Epithelial cell of proximal tubule (primary cell): Measurements from ENCODE around the gene BACE1-AS. TPM values are rescaled to one million over a fixed set of nuclear protein-coding genes. Genes with fewer than 3 reads are reported as not detected.

ENCODE experiments used
- DNase-seq: peaks from one replicate; pipeline ENCODE4 v3.0.0-alpha.2; 2011; ENCODE audit warnings: low read depth
- H3K4me3 ChIP-seq: 2 replicates; pipeline ENCODE4 v1.5.1; 2011; ENCODE audit warnings: low read depth, mild to moderate bottlenecking, low read length
- CTCF ChIP-seq: conservative IDR thresholded peaks from 2 replicates; pipeline ENCODE4 v1.5.1; 2012; ENCODE audit warnings: low read depth, mild to moderate bottlenecking, low read length
- total RNA-seq: library from RNA; depleted of rRNA; stranded (reverse); fragments of >200 nt; gene quantifications from 2 replicates; pipeline ENCODE4 v1.2.3, GENCODE V29; 2015

Gene BACE1-AS
- total RNA-seq, 1 donor from 2014 or later, result 6.6 TPM

- TF ChIP-seq CTCF, result no peak
- H3K4me3 ChIP-seq, result no peak overlapping the region
- no peak for DNase-seq
Measured at GRCh38 chr11:117287668-117288067, 3.5 kb upstream of the BACE1-AS start.

- DNase-seq, result no peak
- TF ChIP-seq CTCF, result no peak
Measured at GRCh38 chr11:117289795-117290194, 1.4 kb upstream of the BACE1-AS start.

GRCh38 chr11:117292616-117293015 lies 1.5 kb downstream of the BACE1-AS start:
- TF ChIP-seq CTCF, result no peak
- no peak for DNase-seq
- no peak overlapping the region for H3K4me3 ChIP-seq

More at GRCh38 chr11:117289795-117290194, 1.4 kb upstream of the BACE1-AS start:
- no peak overlapping the region for H3K4me3 ChIP-seq

- DNase-seq, result no peak
- no peak overlapping the region for H3K4me3 ChIP-seq
- no peak for TF ChIP-seq CTCF
Measured at GRCh38 chr11:117295438-117296137, 4.4 kb downstream of the BACE1-AS start.

GRCh38 chr11:117296881-117297280 lies 5.7 kb downstream of the BACE1-AS start:
- TF ChIP-seq CTCF, result no peak
- no peak for DNase-seq
- no peak overlapping the region for H3K4me3 ChIP-seq

GRCh38 chr11:117298195-117298594 lies 7.0 kb downstream of the BACE1-AS start:
- DNase-seq, result no peak
- no peak overlapping the region for H3K4me3 ChIP-seq
- no peak for TF ChIP-seq CTCF
